GM12891 (cell line): ENCODE measurements around the gene LIN28B.
"Not testable (repeated sequence)": the region's sequence is repeated elsewhere in the genome, so short reads cannot be mapped to it uniquely, and the experiment has no call there.

Experiments used
- DNase-seq: peaks from one replicate; pipeline ENCODE4 v3.0.0; 2011; ENCODE audit warnings: low spot score; ENCODE audit not compliant: insufficient read length
- FAIRE-seq: peaks from 2 replicates; lab custom pipeline; 2011; peaks lifted over from hg19 to GRCh38; lab: Jason Lieb, UNC
- PAX5 ChIP-seq: IDR thresholded peaks from 2 replicates; pipeline ENCODE4 v1.6.1; 2011; ENCODE audit warnings: low read length, moderate library complexity, mild to moderate bottlenecking; ENCODE audit not compliant: insufficient read depth, severe bottlenecking
- POLR2A ChIP-seq: IDR thresholded peaks from 2 replicates; pipeline ENCODE4 v1.6.1; 2011; ENCODE audit warnings: low read depth, low read length, control low read depth
- POLR2AphosphoS5 ChIP-seq: IDR thresholded peaks from 2 replicates; pipeline ENCODE4 v1.6.1; 2011; ENCODE audit warnings: low read depth, low read length, control low read depth
- POU2F2 ChIP-seq: IDR thresholded peaks from 2 replicates; pipeline ENCODE4 v1.6.1; 2011; ENCODE audit warnings: low read depth, mild to moderate bottlenecking, control low read depth, low read length, moderate library complexity
- SPI1 ChIP-seq: IDR thresholded peaks from 2 replicates; pipeline ENCODE4 v1.6.1; 2011; ENCODE audit warnings: low read depth, low read length, control low read depth
- TAF1 ChIP-seq: IDR thresholded peaks from 2 replicates; pipeline ENCODE4 v1.6.1; 2011; ENCODE audit warnings: low read depth, low read length, control low read depth

Gene LIN28B

GRCh38 chr6:105001906-105002305 lies 45.0 kb downstream of the LIN28B start:
- DNase-seq (no peak), FAIRE-seq (no peak)
- no peak for TF ChIP-seq POLR2A
- TF ChIP-seq TAF1: no peak
- TF ChIP-seq POLR2AphosphoS5: no peak
- TF ChIP-seq SPI1: no peak
- no peak for TF ChIP-seq POU2F2
- no peak for TF ChIP-seq PAX5

DNA sequence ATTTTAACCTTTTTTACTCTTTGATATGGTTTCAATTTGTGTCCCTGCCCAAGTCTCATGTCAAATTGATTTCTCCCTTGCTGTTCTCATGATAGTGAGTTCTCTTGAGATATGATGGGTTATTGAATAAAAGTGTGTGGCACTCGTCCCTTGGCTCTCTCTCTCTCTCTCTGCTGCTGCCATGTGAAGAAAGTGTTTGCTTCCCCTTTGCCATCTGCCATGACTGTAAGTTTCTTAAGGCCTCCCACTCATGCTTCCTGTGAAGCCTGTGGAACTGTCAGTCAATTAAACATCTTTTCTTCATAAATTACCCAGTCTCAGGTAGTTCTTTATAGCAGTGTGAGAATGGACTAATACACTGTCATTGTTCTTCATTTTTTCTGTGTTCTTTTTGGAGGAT lies 48.5 kb downstream of the LIN28B start:
- TF ChIP-seq POLR2AphosphoS5: no peak
- TF ChIP-seq TAF1: no peak
- TF ChIP-seq POLR2A: no peak
- no peak for TF ChIP-seq POU2F2
- FAIRE-seq (no peak), DNase-seq (no peak)

DNA sequence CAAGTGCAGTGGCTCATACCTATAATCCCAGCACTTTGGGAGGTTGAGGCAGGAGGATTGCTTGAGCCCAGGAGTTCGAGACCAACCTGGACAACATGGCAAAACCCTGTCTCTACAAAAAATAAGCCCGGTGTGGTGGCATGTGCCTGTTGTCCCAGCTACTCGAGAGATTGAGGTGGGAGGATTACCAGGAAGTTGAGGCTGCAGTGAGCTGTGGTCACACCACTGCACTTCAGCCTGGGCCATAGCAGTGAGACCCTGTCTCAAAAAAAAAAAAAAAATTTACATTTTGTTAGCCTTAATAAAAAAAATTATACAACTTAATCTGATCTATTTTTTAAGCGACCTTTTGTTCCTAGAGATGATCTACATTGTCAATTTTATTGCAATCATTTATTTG lies 56.6 kb downstream of the LIN28B start:
- DNase-seq, FAIRE-seq: not testable (repeated sequence)

DNA sequence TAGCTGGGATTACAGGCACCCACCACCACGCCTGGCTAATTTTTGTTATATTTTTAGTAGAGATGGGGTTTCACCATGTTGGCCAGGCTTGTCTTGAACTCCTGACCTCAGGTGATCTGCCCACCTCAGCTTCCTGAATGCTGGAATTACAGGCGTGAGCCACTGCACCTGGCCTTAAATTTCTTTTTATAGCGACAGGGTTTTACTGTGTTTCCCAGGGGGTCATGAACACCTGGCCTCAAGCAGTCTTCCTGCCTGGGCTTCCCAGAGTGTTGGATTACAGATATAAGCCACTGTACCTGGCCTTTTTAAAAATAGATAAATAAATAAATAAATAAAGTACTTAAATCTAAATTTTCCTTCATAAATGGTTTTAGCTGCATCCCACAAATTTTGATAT lies 57.5 kb downstream of the LIN28B start:
- TF ChIP-seq SPI1: no peak
- no peak for TF ChIP-seq PAX5
- no peak for TF ChIP-seq TAF1
- no peak for TF ChIP-seq POLR2AphosphoS5
- no peak for TF ChIP-seq POLR2A
- no peak for TF ChIP-seq POU2F2
- no peak for FAIRE-seq
- DNase-seq: no peak

DNA sequence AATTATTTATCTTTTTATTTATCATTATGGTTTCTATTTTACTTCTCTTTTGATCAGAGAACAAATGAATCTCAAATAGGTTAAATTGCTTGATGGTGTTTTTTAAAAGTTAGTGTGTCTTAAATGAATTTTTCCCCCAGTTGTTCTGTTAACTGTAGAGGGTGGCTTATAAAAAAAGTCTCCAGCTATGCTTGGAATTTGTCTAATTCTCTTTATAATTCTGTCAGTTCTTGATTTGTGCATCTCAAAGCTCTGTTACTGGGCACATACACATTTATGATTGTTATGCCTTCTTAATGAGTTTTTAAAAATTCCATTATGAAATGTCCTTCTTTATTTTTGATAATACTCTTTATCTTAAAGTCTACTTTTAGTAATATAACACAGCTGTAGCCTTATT lies 58.0 kb downstream of the LIN28B start:
- no peak for FAIRE-seq
- TF ChIP-seq PAX5 (no peak), POLR2AphosphoS5 (no peak)
- no peak for DNase-seq

- FAIRE-seq (no peak), DNase-seq (no peak)
- no peak for TF ChIP-seq POU2F2
- no peak for TF ChIP-seq SPI1
- no peak for TF ChIP-seq TAF1
- no peak for TF ChIP-seq POLR2A
- no peak for TF ChIP-seq PAX5
- TF ChIP-seq POLR2AphosphoS5: no peak
Observed at GRCh38 chr6:105015482-105015881, 58.6 kb downstream of the LIN28B start.

- FAIRE-seq (no peak), DNase-seq (no peak)
- TF ChIP-seq PAX5 (no peak), POLR2A (no peak), POU2F2 (no peak), SPI1 (no peak), TAF1 (no peak), POLR2AphosphoS5 (no peak)
Observed at GRCh38 chr6:105019285-105019684, 62.4 kb downstream of the LIN28B start.

DNA sequence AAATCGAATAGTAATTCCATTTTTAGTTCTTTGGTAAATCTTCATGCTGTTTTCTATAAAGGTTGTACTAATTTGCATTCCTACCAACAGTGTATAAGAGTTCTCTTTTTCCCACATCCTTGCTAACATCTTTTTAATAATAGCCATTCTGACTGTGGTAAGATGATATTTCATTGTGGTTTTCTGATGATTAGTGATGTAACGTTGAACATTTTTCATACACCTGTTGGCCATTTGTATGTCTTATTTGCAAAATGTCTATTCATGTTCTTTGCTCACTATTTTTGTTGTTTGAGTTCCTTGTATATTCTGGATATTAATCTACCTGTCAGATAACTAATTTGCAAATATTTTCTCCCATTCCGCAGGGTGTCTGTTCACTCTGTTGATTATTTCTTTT lies 64.5 kb downstream of the LIN28B start:
- DNase-seq (no peak), FAIRE-seq (no peak)
- no peak for TF ChIP-seq POU2F2
- TF ChIP-seq POLR2A: no peak
- TF ChIP-seq TAF1: no peak
- TF ChIP-seq POLR2AphosphoS5: no peak
- no peak for TF ChIP-seq SPI1
- no peak for TF ChIP-seq PAX5

- FAIRE-seq (no peak), DNase-seq (no peak)
- TF ChIP-seq PAX5: no peak
- no peak for TF ChIP-seq POU2F2
- TF ChIP-seq TAF1: no peak
- no peak for TF ChIP-seq POLR2AphosphoS5
- TF ChIP-seq SPI1: no peak
- no peak for TF ChIP-seq POLR2A
Observed at GRCh38 chr6:105022416-105022815, 65.5 kb downstream of the LIN28B start.

DNA sequence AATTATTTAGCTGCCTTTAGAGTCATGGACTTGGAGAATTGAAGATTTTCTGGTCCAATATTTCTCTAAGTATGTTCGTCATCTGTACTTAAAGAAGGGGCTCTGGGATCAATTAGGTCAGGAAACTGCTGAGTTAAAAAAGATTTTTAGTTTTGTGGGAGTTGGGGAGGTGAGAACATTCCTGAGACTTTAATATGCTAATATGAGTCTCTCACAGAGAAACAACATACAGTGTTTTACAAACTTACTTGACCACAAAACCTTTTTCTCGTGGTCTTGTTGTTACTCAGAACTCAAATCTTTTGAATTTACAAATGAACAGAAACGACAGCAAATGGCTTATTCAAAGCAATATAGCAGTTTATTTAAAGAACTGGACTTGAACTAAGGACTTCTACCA lies 67.9 kb downstream of the LIN28B start:
- DNase-seq: no peak
- no peak for FAIRE-seq
- TF ChIP-seq SPI1 (no peak), POLR2A (no peak), POU2F2 (no peak)

GRCh38 chr6:105028898-105029297 lies 72.0 kb downstream of the LIN28B start:
- FAIRE-seq (no peak), DNase-seq (no peak)
- TF ChIP-seq POLR2A (no peak), PAX5 (no peak), POLR2AphosphoS5 (no peak), POU2F2 (no peak), TAF1 (no peak), SPI1 (no peak)

DNA sequence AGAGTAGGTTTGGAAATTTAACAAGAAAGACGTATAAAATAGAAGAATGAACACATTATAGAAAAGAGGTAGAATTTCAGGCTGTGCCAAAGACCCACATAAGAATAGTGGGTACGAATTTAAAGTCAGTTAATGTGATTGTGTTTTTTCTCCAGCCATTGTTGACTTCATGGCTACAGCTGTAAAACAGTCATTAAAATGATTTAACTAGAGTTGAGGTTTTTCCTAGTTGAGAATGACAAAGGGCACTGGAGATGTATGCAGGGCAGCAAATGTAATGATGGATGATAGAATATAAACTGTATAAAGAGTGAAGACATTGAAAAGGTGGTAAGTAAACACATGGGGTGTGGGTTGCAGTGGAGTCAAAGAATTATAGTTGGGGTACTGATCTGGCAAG lies 72.7 kb downstream of the LIN28B start:
- no peak for TF ChIP-seq POU2F2
- no peak for TF ChIP-seq POLR2A
- no peak for FAIRE-seq
- DNase-seq: no peak
